Astrocyte (in vitro differentiated cells and primary cell): ENCODE results near the gene U2AF1L4. TPM values are rescaled to one million over a fixed set of nuclear protein-coding genes. Genes with fewer than 3 reads are reported as not detected.

Experiments used
- DNase-seq: peaks from one replicate; pipeline ENCODE4 v3.0.0-alpha.2; 2010; ENCODE audit warnings: low read depth
- FAIRE-seq: peaks from 2 replicates; lab custom pipeline; 2011; peaks lifted over from hg19 to GRCh38; lab: Jason Lieb, UNC
- H2AFZ ChIP-seq: 2 replicates; pipeline ENCODE4 v1.6.0; 2012; ENCODE audit warnings: low read depth, low read length, inconsistent platforms
- H3K27ac ChIP-seq: 2 replicates; pipeline ENCODE4 v1.5.1; 2011; ENCODE audit warnings: low read depth, low read length, inconsistent platforms
- H3K27me3 ChIP-seq: 2 replicates; pipeline ENCODE4 v1.6.0; 2011; ENCODE audit warnings: low read length, inconsistent platforms; ENCODE audit not compliant: insufficient read depth
- H3K36me3 ChIP-seq: 2 replicates; pipeline ENCODE4 v1.5.1; 2011; ENCODE audit warnings: low read length, inconsistent platforms; ENCODE audit not compliant: insufficient read depth
- H3K4me1 ChIP-seq: 2 replicates; pipeline ENCODE4 v1.5.1; 2011; ENCODE audit warnings: low read length, inconsistent platforms; ENCODE audit not compliant: insufficient read depth
- H3K4me2 ChIP-seq: 2 replicates; pipeline ENCODE4 v1.6.0; 2012; ENCODE audit warnings: low read length, inconsistent platforms
- H3K4me3 ChIP-seq: 2 replicates; pipeline ENCODE4 v1.5.1; 2011; ENCODE audit warnings: low read depth, mild to moderate bottlenecking, low read length, inconsistent platforms; ENCODE audit not compliant: insufficient read depth
- H3K79me2 ChIP-seq: 2 replicates; pipeline ENCODE4 v1.6.0; 2012; ENCODE audit warnings: mild to moderate bottlenecking, low read length, inconsistent platforms; ENCODE audit not compliant: insufficient read depth
- H3K9ac ChIP-seq: 2 replicates; pipeline ENCODE4 v1.6.0; 2012; ENCODE audit warnings: mild to moderate bottlenecking, low read length, inconsistent platforms
- H3K9me3 ChIP-seq: 2 replicates; pipeline ENCODE4 v1.5.1; 2012; ENCODE audit warnings: low read depth, mild to moderate bottlenecking, low read length, inconsistent platforms; ENCODE audit not compliant: insufficient read depth
- H4K20me1 ChIP-seq: 2 replicates; pipeline ENCODE4 v1.6.0; 2012; ENCODE audit warnings: low read length, inconsistent platforms; ENCODE audit not compliant: insufficient read depth
- H3K27ac Mint-ChIP-seq: one replicate; pipeline ENCODE4 v1.8.0; 2021; ENCODE audit warnings: mild to moderate bottlenecking, mixed read lengths; ENCODE audit not compliant: unreplicated experiment
- H3K27me3 Mint-ChIP-seq: one replicate; pipeline ENCODE4 v1.8.0; 2021; ENCODE audit warnings: low read depth, mixed read lengths; ENCODE audit not compliant: unreplicated experiment
- H3K36me3 Mint-ChIP-seq: one replicate; pipeline ENCODE4 v1.8.0; 2021; ENCODE audit warnings: low read depth, mixed read lengths; ENCODE audit not compliant: unreplicated experiment
- H3K4me1 Mint-ChIP-seq: one replicate; pipeline ENCODE4 v1.8.0; 2021; ENCODE audit warnings: low read depth, mixed read lengths; ENCODE audit not compliant: unreplicated experiment
- H3K4me3 Mint-ChIP-seq: one replicate; pipeline ENCODE4 v1.8.0; 2021; ENCODE audit warnings: mild to moderate bottlenecking, moderate library complexity, mixed read lengths; ENCODE audit not compliant: unreplicated experiment
- H3K9me3 Mint-ChIP-seq: one replicate; pipeline ENCODE4 v1.8.0; 2021; ENCODE audit warnings: mild to moderate bottlenecking, mixed read lengths; ENCODE audit not compliant: unreplicated experiment
- CTCF ChIP-seq: IDR thresholded peaks from 2 replicates; pipeline ENCODE4 v1.5.1; 2011; ENCODE audit warnings: low read depth, mild to moderate bottlenecking, inconsistent platforms, low read length, moderate library complexity; ENCODE audit not compliant: insufficient read depth
- EZH2 ChIP-seq: IDR thresholded peaks from 2 replicates; pipeline ENCODE4 v1.6.1; 2012; ENCODE audit warnings: mild to moderate bottlenecking, low read length, inconsistent platforms; ENCODE audit not compliant: insufficient read depth
- total RNA-seq: library from RNA; stranded (reverse); gene quantifications from 2 replicates; pipeline ENCODE4 v1.2.1, GENCODE V29; 2021

U2AF1L4 gene
- total RNA-seq, 1 donor from 2014 or later = 15.7 TPM

- H3K79me2 ChIP-seq = peaks cover 18% of the 10 kb centered on the region
- no peak within 1 kb of the TSS for H3K9ac ChIP-seq
- no peaks in the 10 kb centered on the region for H3K27me3 Mint-ChIP-seq
- H3K36me3 ChIP-seq = peaks cover 4% of the 10 kb centered on the region
- H3K4me3 Mint-ChIP-seq = peak within 1 kb of the TSS; percentile 27
- H4K20me1 ChIP-seq = peaks cover 12% of the 10 kb centered on the region
- H3K4me2 ChIP-seq = no peak within 1 kb of the TSS
- peak within 1 kb of the TSS; percentile 26 for H3K27ac Mint-ChIP-seq
- H3K4me1 ChIP-seq = peaks cover 12% of the 10 kb centered on the region
- H3K27ac ChIP-seq = no peak within 1 kb of the TSS
- no peak within 1 kb of the TSS for H3K4me3 ChIP-seq
- H2AFZ ChIP-seq = no peak within 1 kb of the TSS
- peaks cover 5% of the 10 kb centered on the region for H3K36me3 Mint-ChIP-seq
- H3K9me3 Mint-ChIP-seq = no peaks in the 10 kb centered on the region
- H3K27me3 ChIP-seq = no peaks in the 10 kb centered on the region
- no peak for FAIRE-seq
- H3K4me1 Mint-ChIP-seq = peaks cover 5% of the 10 kb centered on the region
- DNase-seq = no peak
- TF ChIP-seq CTCF (no peak), EZH2 (no peak)
- H3K9me3 ChIP-seq = no peaks in the 10 kb centered on the region
Observed at GRCh38 chr19:35742121-35742724, 3.0 kb downstream of the U2AF1L4 start, which contains the start of gene IGFLR1. TSS of gene IGFLR1 (minus strand) at chr19:35742452. CDS start at chr19:35741180, 1,272 bp downstream.

- Histone ChIP-seq H3K9me3 (no peaks in the 10 kb centered on the region), H3K36me3 (peaks cover 8% of the 10 kb centered on the region), H4K20me1 (peaks cover 12% of the 10 kb centered on the region), H3K4me2 (peak overlapping the region; percentile 100), H2AFZ (peak overlapping the region; percentile 80), H3K9ac (peak overlapping the region; percentile 75), H3K4me1 (peaks cover 7% of the 10 kb centered on the region), H3K27ac (peak overlapping the region; percentile 16), H3K27me3 (no peaks in the 10 kb centered on the region), H3K79me2 (peaks cover 7% of the 10 kb centered on the region), H3K4me3 (peak overlapping the region; percentile 73)
- Mint-ChIP-seq H3K9me3 (no peaks in the 10 kb centered on the region), H3K27ac (peak overlapping the region; percentile 18), H3K4me1 (no peaks in the 10 kb centered on the region), H3K4me3 (peak overlapping the region; percentile 82), H3K36me3 (peaks cover 8% of the 10 kb centered on the region), H3K27me3 (no peaks in the 10 kb centered on the region)
- no peak for DNase-seq
- TF ChIP-seq CTCF = no peak
- TF ChIP-seq EZH2 = no peak
- no peak for FAIRE-seq
Observed at GRCh38 chr19:35741203-35741515, 4.1 kb downstream of the U2AF1L4 start.
